ENCODE data around the gene PXK.
A peak's percentile ranks its signal among the peaks of the same experiment; 100 is the strongest.
"Not testable (repeated sequence)": the region's sequence is repeated elsewhere in the genome, so short reads cannot be mapped to it uniquely, and the experiment has no call there.

The PXK gene

GRCh38 chr3:58332575-58333188 is at the start of gene PXK:
Gene PXK (plus strand): TSS chr3:58332892. CDS start chr3:58332989, 97 bp downstream.
- ChIA-PET POLR2A (ENCODE audit: low non-redundant PET) (interaction anchor here (0.6 kb wide), 1 partner anchor 21 kb away, joined by 5 read pairs; no protein-coding TSS in a partner anchor), CTCF (no interaction called here)
- H3K27ac ChIP-seq: peak within 1 kb of the TSS; percentile 80
- peak; percentile 52 for DNase-seq (ENCODE audit: low spot score)
- no peak for TF ChIP-seq CTCF (conservative IDR thresholded peaks at IDR 0.05; ENCODE audit: low read depth)

- DNase-seq (ENCODE audit: low spot score): no peak
- no peak overlapping the region for H3K27ac ChIP-seq
- TF ChIP-seq CTCF (conservative IDR thresholded peaks at IDR 0.05; ENCODE audit: low read depth): no peak
- ChIA-PET CTCF (interaction anchor here (0.7 to 1.0 kb wide), 2 partner anchors 106 to 298 kb away, joined by 3 read pairs; no protein-coding TSS in a partner anchor), POLR2A (ENCODE audit: low non-redundant PET) (no interaction called here)
Measured at GRCh38 chr3:58285334-58285733, 47.4 kb upstream of the PXK start.

GRCh38 chr3:58287354-58287753 is 45.3 kb upstream of the PXK start:
- CTCF ChIA-PET: no interaction called here

GRCh38 chr3:58288011-58288728 is 44.5 kb upstream of the PXK start:
- TF ChIP-seq CTCF (conservative IDR thresholded peaks at IDR 0.05; ENCODE audit: low read depth): no peak
- DNase-seq (ENCODE audit: low spot score): no peak
- ChIA-PET POLR2A (ENCODE audit: low non-redundant PET) (no interaction called here), CTCF (no interaction called here)
- no peak overlapping the region for H3K27ac ChIP-seq

More at GRCh38 chr3:58287354-58287753, 45.3 kb upstream of the PXK start:
- DNase-seq (ENCODE audit: low spot score): no peak
- POLR2A ChIA-PET (ENCODE audit: low non-redundant PET): no interaction called here
- no peak overlapping the region for H3K27ac ChIP-seq
- TF ChIP-seq CTCF (conservative IDR thresholded peaks at IDR 0.05; ENCODE audit: low read depth): no peak

GRCh38 chr3:58288964-58289613 is 43.6 kb upstream of the PXK start:
- CTCF ChIA-PET; DNase-seq (ENCODE audit: low spot score); POLR2A ChIA-PET (ENCODE audit: low non-redundant PET); H3K27ac ChIP-seq: not testable (repeated sequence)

GRCh38 chr3:58290446-58290845 is 42.2 kb upstream of the PXK start:
- DNase-seq (ENCODE audit: low spot score); CTCF ChIA-PET; H3K27ac ChIP-seq; POLR2A ChIA-PET (ENCODE audit: low non-redundant PET): not testable (repeated sequence)

- CTCF ChIA-PET: interaction anchor here (0.6 kb wide), 1 partner anchor 74 kb away, joined by 3 read pairs; no protein-coding TSS in a partner anchor
- TF ChIP-seq CTCF (conservative IDR thresholded peaks at IDR 0.05; ENCODE audit: low read depth): no peak
- no peak overlapping the region for H3K27ac ChIP-seq
- POLR2A ChIA-PET (ENCODE audit: low non-redundant PET): no interaction called here
- DNase-seq (ENCODE audit: low spot score): no peak
Measured at GRCh38 chr3:58291671-58292338, 40.9 kb upstream of the PXK start.

All from RWPE1 (cell line).